HCT116 (cell line): ENCODE results near the gene TMEM209. TPM values are rescaled to one million over a fixed set of nuclear protein-coding genes. Genes with fewer than 3 reads are reported as not detected.

Experiments
- ATAC-seq: fragments of 200-7000 bp; cut with Tn5 transposase; 2 replicates; pipeline ENCODE4 v1.9.1; 2020; ENCODE audit warnings: mild to moderate bottlenecking, moderate library complexity
- BruUV-seq: library from RNA; stranded (reverse); fragments of 400-500 nt; replicated peaks from 2 replicates; lab custom pipeline; 2021; lab: Mats Ljungman, UMichigan
- CTCF ChIA-PET: fragments of 300-600 bp; sonication (Branson Sonifier 250); formaldehyde crosslinking; loops from one replicate; lab custom pipeline; 2021; ENCODE audit warnings: antibody characterized with exemption; lab: Charles Lee
- POLR2A ChIA-PET: fragments of 300-600, 350-600 bp; sonication (Branson Sonifier 250); formaldehyde crosslinking; loops from one replicate; lab custom pipeline; 2021; ENCODE audit warnings: antibody characterized with exemption; lab: Charles Lee
- RAD21 ChIA-PET, 2 experiments: fragments of 300-600 bp; sonication (Branson Sonifier 250); formaldehyde crosslinking; loops; one replicate each; lab custom pipeline; 2023; ENCODE audit warnings: low total read pairs in 2 of 2; ENCODE audit not compliant: uncharacterized antibody in 2 of 2, unreplicated experiment in 2 of 2, low non-redundant PET in 1 of 2; lab: Charles Lee
- DNase-seq: peaks from one replicate; pipeline ENCODE4 v3.0.0-alpha.2; 2010; ENCODE audit warnings: low read depth, low spot score
- H2AFZ ChIP-seq: fragments of 200-600 bp; shearing (Covaris generic), sonication (generic); 2 replicates; pipeline ENCODE4 v1.6.1; 2017; ENCODE audit warnings: low read depth, mixed run types, mixed read lengths, antibody characterized with exemption, low read length; ENCODE audit not compliant: poor library complexity, severe bottlenecking
- H3K27ac ChIP-seq: 2 replicates; pipeline ENCODE4 v1.5.1; 2012; ENCODE audit warnings: low read depth, low read length
- H3K27me3 ChIP-seq: fragments of 200-600 bp; sonication (generic); 2 replicates; pipeline ENCODE4 v1.6.1; 2016; ENCODE audit warnings: mixed run types, low read length, mixed read lengths; ENCODE audit not compliant: insufficient read depth
- H3K36me3 ChIP-seq, 2 experiments: fragments of 200-500 bp in 1 of 2; fragments of 200-600 bp in 1 of 2; sonication (Bioruptor generic) in 1 of 2; sonication (generic) in 1 of 2; 2 replicates each; pipeline versions ENCODE4 v1.5.1 to v1.6.1; 2014 to 2016; ENCODE audit warnings: low read length in 2 of 2, inconsistent platforms in 1 of 2, mixed read lengths in 1 of 2, mixed run types in 1 of 2; ENCODE audit not compliant: insufficient read depth in 2 of 2, control insufficient read depth in 1 of 2
- H3K4me1 ChIP-seq, 2 experiments: fragments of 200-600 bp in 1 of 2; sonication (generic) in 1 of 2; 2 replicates each; pipeline versions ENCODE4 v1.5.1 to v1.6.1; 2012 to 2017; ENCODE audit warnings: low read length in 2 of 2, inconsistent platforms in 1 of 2, mild to moderate bottlenecking in 1 of 2, mixed read lengths in 1 of 2, mixed run types in 1 of 2, moderate library complexity in 1 of 2; ENCODE audit not compliant: insufficient read depth in 2 of 2, control insufficient read depth in 1 of 2
- H3K4me2 ChIP-seq: fragments of 200-600 bp; sonication (generic); 2 replicates; pipeline ENCODE4 v1.6.1; 2017; ENCODE audit warnings: mixed run types, low read length, mixed read lengths
- H3K4me3 ChIP-seq, 2 experiments: fragments of 200-600 bp in 1 of 2; sonication (generic) in 1 of 2; replicated peaks in 1 of 2; 2 replicates each; pipeline ENCODE4 v1.5.1; 2011 to 2016; ENCODE audit warnings: low read length in 2 of 2, control low read depth in 1 of 2, low read depth in 1 of 2, mild to moderate bottlenecking in 1 of 2, mixed read lengths in 1 of 2, mixed run types in 1 of 2
- H3K79me2 ChIP-seq: fragments of 200-600 bp; sonication (generic); 2 replicates; pipeline ENCODE4 v1.6.1; 2017; ENCODE audit warnings: mild to moderate bottlenecking, mixed run types, low read length, moderate library complexity, mixed read lengths; ENCODE audit not compliant: insufficient read depth
- H3K9ac ChIP-seq: fragments of 200-600 bp; sonication (generic); 2 replicates; pipeline ENCODE4 v1.6.1; 2016; ENCODE audit warnings: low read length, mixed read lengths
- H3K9me2 ChIP-seq: fragments of 200-600 bp; sonication (generic), shearing (Covaris generic); 2 replicates; pipeline ENCODE4 v1.6.1; 2017; ENCODE audit warnings: mixed run types, mild to moderate bottlenecking, moderate library complexity; ENCODE audit not compliant: insufficient read depth
- H3K9me3 ChIP-seq, 2 experiments: fragments of 200-500 bp in 1 of 2; fragments of 200-600 bp in 1 of 2; sonication (Bioruptor generic) in 1 of 2; sonication (generic) in 1 of 2; 2 replicates each; pipeline ENCODE4 v1.6.1; 2014 to 2017; ENCODE audit warnings: low read length in 2 of 2, mixed read lengths in 2 of 2, inconsistent platforms in 1 of 2, low read depth in 1 of 2, mild to moderate bottlenecking in 1 of 2, mixed run types in 1 of 2, moderate library complexity in 1 of 2; ENCODE audit not compliant: control insufficient read depth in 1 of 2, insufficient read depth in 1 of 2
- H4K20me1 ChIP-seq: fragments of 200-600 bp; sonication (generic), shearing (Covaris generic); 2 replicates; pipeline ENCODE4 v1.6.1; 2017; ENCODE audit warnings: mixed run types, mild to moderate bottlenecking, moderate library complexity; ENCODE audit not compliant: insufficient read depth
- ATF3 ChIP-seq: IDR thresholded peaks from 2 replicates; pipeline ENCODE4 v1.6.1; 2012
- EZH2 ChIP-seq: fragments of 200-600 bp; sonication (generic); IDR thresholded peaks from 2 replicates; pipeline ENCODE4 v1.6.1; 2017; ENCODE audit warnings: antibody characterized with exemption, mixed run types
- JUND ChIP-seq: IDR thresholded peaks from 2 replicates; pipeline ENCODE4 v1.6.1; 2012
- SRF ChIP-seq: IDR thresholded peaks from 2 replicates; pipeline ENCODE4 v1.6.1; 2012; ENCODE audit warnings: low read depth
- ZNF274 ChIP-seq: fragments of 200-500 bp; sonication (Bioruptor generic); IDR thresholded peaks from 2 replicates; pipeline ENCODE4 v1.6.1; 2014; ENCODE audit warnings: mild to moderate bottlenecking, low read depth, low read length, inconsistent platforms
- intact Hi-C: fragments of 100-400 bp; cut with micrococcal nuclease; formaldehyde crosslinking; loops from 2 replicates; pipeline ENCODE4 v1.10.0; 2022
- total RNA-seq: library from RNA; stranded (reverse); gene quantifications from one replicate; pipeline ENCODE4 v1.2.1, GENCODE V29; 2021; ENCODE audit not compliant: unreplicated experiment

TMEM209 gene
- total RNA-seq, 1 experiment from 2014 or later, result 35.8 TPM

GRCh38 chr7:130133029-130133782, 72.0 kb downstream of the TMEM209 start:
- no peaks in the 10 kb centered on the region for H3K79me2 ChIP-seq
- H3K9ac ChIP-seq, result no peak overlapping the region
- POLR2A ChIA-PET, result interaction anchor here (1.2 kb wide), 1 partner anchor 13 kb away, joined by 3 read pairs; no protein-coding TSS in a partner anchor
- H3K9me3 ChIP-seq, result no peaks in the 10 kb centered on the region
- H3K4me2 ChIP-seq, result no peak overlapping the region
- H4K20me1 ChIP-seq, result no peaks in the 10 kb centered on the region
- no peaks in the 10 kb centered on the region for H3K9me2 ChIP-seq
- no peak overlapping the region for H2AFZ ChIP-seq
- CTCF ChIA-PET, result no interaction called here
- no peak overlapping the region for H3K4me3 ChIP-seq
- no peak for TF ChIP-seq EZH2
- TF ChIP-seq JUND, result no peak
- TF ChIP-seq SRF, result no peak
- DNase-seq (no peak), ATAC-seq (no peak)
- RAD21 ChIA-PET, result no interaction called here
- H3K4me1 ChIP-seq, result peaks cover 0 to 8% of the 10 kb centered on the region in 2 experiments; a peak in 2 of 4 replicates
- H3K27ac ChIP-seq, result no peak overlapping the region
- BruUV-seq, result no TSS peak
- H3K27me3 ChIP-seq, result no peaks in the 10 kb centered on the region
- intact Hi-C loops, result no loop called here
- H3K36me3 ChIP-seq, result peaks cover 11 to 14% of the 10 kb centered on the region in 2 experiments; a peak in 2 of 4 replicates

- TF ChIP-seq ATF3 (no peak), ZNF274 (no peak)
- DNase-seq, result no peak
- peaks cover 11 to 14% of the 10 kb centered on the region in 2 experiments; a peak in 2 of 4 replicates for H3K36me3 ChIP-seq
- H3K9ac ChIP-seq, result no peak overlapping the region
- no peaks in the 10 kb centered on the region for H4K20me1 ChIP-seq
- no peaks in the 10 kb centered on the region for H3K9me2 ChIP-seq
- intact Hi-C loops, result no loop called here
- RAD21 ChIA-PET, result no interaction called here
- CTCF ChIA-PET, result no interaction called here
- H3K27me3 ChIP-seq, result no peaks in the 10 kb centered on the region
- no peak for ATAC-seq
- H3K27ac ChIP-seq, result no peak overlapping the region
- H3K4me1 ChIP-seq, result peaks cover 0 to 8% of the 10 kb centered on the region in 2 experiments; a peak in 2 of 4 replicates
- H3K4me3 ChIP-seq, result no peak overlapping the region
- no peaks in the 10 kb centered on the region for H3K79me2 ChIP-seq
- H3K4me2 ChIP-seq, result no peak overlapping the region
- no TSS peak for BruUV-seq
- H3K9me3 ChIP-seq, result no peaks in the 10 kb centered on the region
- H2AFZ ChIP-seq, result no peak overlapping the region
- POLR2A ChIA-PET, result no interaction called here
These were observed 73.0 kb downstream of the TMEM209 start for GRCh38 chr7:130131964-130132875.
